Endothelial cell of umbilical vein (primary cell): ENCODE measurements around the gene RACGAP1. TPM values are rescaled to one million over a fixed set of nuclear protein-coding genes. Genes with fewer than 3 reads are reported as not detected.

ENCODE experiments used
- BruUV-seq: library from RNA; stranded (reverse); fragments of 400-500 nt; replicated peaks from 2 replicates; lab custom pipeline; 2021; lab: Mats Ljungman, UMichigan
- CTCF ChIA-PET: fragments of 300-600, 350-600 bp; sonication (Branson Sonifier 250); formaldehyde crosslinking; loops from one replicate; lab custom pipeline; 2021; ENCODE audit warnings: antibody characterized with exemption, inconsistent platforms; lab: Charles Lee
- POLR2A ChIA-PET: fragments of 300-600, 350-600 bp; sonication (Branson Sonifier 250); formaldehyde crosslinking; loops from one replicate; lab custom pipeline; 2021; ENCODE audit warnings: antibody characterized with exemption, inconsistent platforms; lab: Charles Lee
- DNase-seq: peaks from one replicate; pipeline ENCODE4 v3.0.0-alpha.2; 2011; ENCODE audit warnings: low read depth, low spot score
- FAIRE-seq: peaks from 2 replicates; lab custom pipeline; 2011; peaks lifted over from hg19 to GRCh38; lab: Jason Lieb, UNC
- H2AFZ ChIP-seq: 2 replicates; pipeline ENCODE4 v1.6.0; 2012; ENCODE audit warnings: low read depth, low read length, control low read depth, inconsistent platforms
- H3K27ac ChIP-seq: 2 replicates; pipeline ENCODE4 v1.5.1; 2011; ENCODE audit warnings: low read depth, mild to moderate bottlenecking, control low read depth, low read length, moderate library complexity; ENCODE audit not compliant: insufficient read depth
- H3K27me3 ChIP-seq, 2 experiments: 2 replicates each; pipeline versions ENCODE4 v1.6.0 to v1.6.1; 2011; ENCODE audit warnings: low read length in 2 of 2, mixed read lengths in 1 of 2; ENCODE audit not compliant: control insufficient read depth in 2 of 2, insufficient read depth in 2 of 2
- H3K36me3 ChIP-seq, 2 experiments: 2 replicates in 1 of 2; 3 replicates in 1 of 2; pipeline ENCODE4 v1.5.1; 2011; ENCODE audit warnings: low read length in 2 of 2, mild to moderate bottlenecking in 1 of 2, moderate library complexity in 1 of 2; ENCODE audit not compliant: control insufficient read depth in 2 of 2, insufficient read depth in 2 of 2; ENCODE audit errors: extremely low read depth in 1 of 2
- H3K4me1 ChIP-seq: 3 replicates; pipeline ENCODE4 v1.5.1; 2011; ENCODE audit warnings: mild to moderate bottlenecking, low read length; ENCODE audit not compliant: control insufficient read depth, insufficient read depth; ENCODE audit errors: extremely low read depth
- H3K4me2 ChIP-seq: 2 replicates; pipeline ENCODE4 v1.6.1; 2011; ENCODE audit warnings: low read length, control low read depth, mixed read lengths; ENCODE audit not compliant: insufficient read depth
- H3K4me3 ChIP-seq, 3 experiments: fragments of 200-600 bp in 1 of 3; sonication (generic), shearing (Covaris generic) in 1 of 3; replicated peaks in 1 of 3; 2 replicates each; pipeline ENCODE4 v1.5.1; 2011 to 2016; ENCODE audit warnings: control low read depth in 3 of 3, low read length in 3 of 3, mild to moderate bottlenecking in 2 of 3, inconsistent platforms in 1 of 3, low read depth in 1 of 3, moderate library complexity in 1 of 3; ENCODE audit not compliant: insufficient read depth in 1 of 3
- H3K79me2 ChIP-seq: 2 replicates; pipeline ENCODE4 v1.6.0; 2012; ENCODE audit warnings: low read length, inconsistent platforms; ENCODE audit not compliant: control insufficient read depth, insufficient read depth
- H3K9ac ChIP-seq: replicated peaks from 2 replicates; pipeline ENCODE3; 2011; ENCODE audit warnings: low read length, control low read depth; ENCODE audit not compliant: insufficient read depth; ENCODE audit errors: extremely low read depth
- H3K9me1 ChIP-seq: replicated peaks from 3 replicates; pipeline ENCODE4 v1.6.0; 2011; ENCODE audit warnings: mild to moderate bottlenecking, low read length; ENCODE audit not compliant: control insufficient read depth, insufficient read depth; ENCODE audit errors: extremely low read depth
- H3K9me3 ChIP-seq: replicated peaks from 2 replicates; pipeline ENCODE4 v1.5.1; 2012; ENCODE audit warnings: low read length, inconsistent platforms; ENCODE audit not compliant: control insufficient read depth, insufficient read depth
- H4K20me1 ChIP-seq: replicated peaks from 2 replicates; pipeline ENCODE3; 2011; ENCODE audit warnings: mild to moderate bottlenecking, low read length; ENCODE audit not compliant: control insufficient read depth, insufficient read depth; ENCODE audit errors: extremely low read depth
- CTCF ChIP-seq, 2 donors: IDR thresholded peaks; 1 replicate in 1 of 2; 2 replicates in 1 of 2; pipeline ENCODE4 v1.5.1; 2011; ENCODE audit warnings: low read length in 2 of 2, mild to moderate bottlenecking in 2 of 2, moderate library complexity in 2 of 2, control low read depth in 1 of 2, inconsistent platforms in 1 of 2, low read depth in 1 of 2; ENCODE audit not compliant: insufficient read depth in 1 of 2; ENCODE audit errors: extremely low read depth in 1 of 2
- EZH2 ChIP-seq: IDR thresholded peaks from 2 replicates; pipeline ENCODE4 v1.6.1; 2012; ENCODE audit warnings: borderline replicate concordance, low read depth, mild to moderate bottlenecking, moderate library complexity, low read length, inconsistent platforms; ENCODE audit not compliant: severe bottlenecking
- FOS ChIP-seq: IDR thresholded peaks from 2 replicates; pipeline ENCODE4 v1.6.1; 2011; ENCODE audit warnings: mild to moderate bottlenecking, low read length, moderate library complexity, borderline replicate concordance; ENCODE audit not compliant: insufficient read depth
- GATA2 ChIP-seq: IDR thresholded peaks from 2 replicates; pipeline ENCODE4 v1.7.0; 2011; ENCODE audit warnings: low read depth, mild to moderate bottlenecking, moderate library complexity, mixed read lengths, low read length; ENCODE audit not compliant: insufficient read length, insufficient read depth
- JUN ChIP-seq: IDR thresholded peaks from 2 replicates; pipeline ENCODE4 v1.6.1; 2011; ENCODE audit warnings: borderline replicate concordance, low read depth; ENCODE audit not compliant: insufficient read length, insufficient read depth
- MAX ChIP-seq: IDR thresholded peaks from 2 replicates; pipeline ENCODE4 v1.6.1; 2011; ENCODE audit not compliant: insufficient read depth, insufficient read length
- MYC ChIP-seq: IDR thresholded peaks from one replicate; pipeline ENCODE4 v1.6.1; 2011; ENCODE audit warnings: mild to moderate bottlenecking, low read depth, low read length
- POLR2A ChIP-seq: IDR thresholded peaks from 2 replicates; pipeline ENCODE4 v1.6.1; 2012; ENCODE audit warnings: low read depth, mild to moderate bottlenecking, control low read depth, low read length
- POLR2AphosphoS5 ChIP-seq: IDR thresholded peaks from 2 replicates; pipeline ENCODE4 v1.6.1; 2012; ENCODE audit warnings: low read depth, mild to moderate bottlenecking, control low read depth, low read length, moderate library complexity; ENCODE audit not compliant: insufficient read depth
- dilution Hi-C: fragments of 300-500 bp; cut with MboI; formaldehyde crosslinking; loops from one replicate; pipeline ENCODE4 v1.15.0; 2019; ENCODE audit warnings: low sequenced_read_pairs; ENCODE audit not compliant: extremely low pct_ligation_motif_present
- intact Hi-C: fragments of 100-400 bp; cut with micrococcal nuclease; formaldehyde crosslinking; loops from one replicate; pipeline ENCODE4 v1.10.0; 2022
- polyA plus RNA-seq, 4 experiments: library from polyadenylated mRNA; depleted of rRNA in 3 of 4; stranded (reverse) in 3 of 4; unstranded in 1 of 4; fragments of >200 nt; gene quantifications; 2 replicates each; pipeline versions ENCODE4 v1.2.1 to v1.2.3, GENCODE V29; 2011 to 2012; ENCODE audit warnings: missing spikeins in 1 of 4
- total RNA-seq: library from RNA; stranded (reverse); gene quantifications from 2 replicates; pipeline ENCODE4 v1.2.3, GENCODE V29; 2021

RACGAP1 gene
- total and polyA plus RNA-seq, 2 donors (not counting 3 experiments of a cell fraction or from before 2014, with no cell fraction given), result 16.5 to 56.3 TPM

GRCh38 chr12:50022903-50023302 is 2.4 kb downstream of the RACGAP1 start:
- Histone ChIP-seq H3K9me3 (no peaks in the 10 kb centered on the region), H4K20me1 (no peaks in the 10 kb centered on the region), H3K4me2 (no peak overlapping the region), H2AFZ (no peak overlapping the region), H3K4me3 (no peak overlapping the region), H3K36me3 (no peaks in the 10 kb centered on the region), H3K79me2 (peaks cover 71% of the 10 kb centered on the region), H3K4me1 (peaks cover 10% of the 10 kb centered on the region), H3K27ac (no peak overlapping the region), H3K9ac (no peak overlapping the region), H3K9me1 (no peaks in the 10 kb centered on the region), H3K27me3 (peaks cover 7 to 12% of the 10 kb centered on the region in 2 experiments)
- POLR2A ChIA-PET, result no interaction called here
- DNase-seq (no peak), FAIRE-seq (no peak)
- no TSS peak for BruUV-seq
- intact Hi-C loops, result no loop called here
- CTCF ChIA-PET, result no interaction called here
- TF ChIP-seq POLR2AphosphoS5, result no peak
- no peak for TF ChIP-seq MYC
- TF ChIP-seq POLR2A, result no peak
- no peak for TF ChIP-seq FOS
- TF ChIP-seq MAX, result no peak
- TF ChIP-seq CTCF (IDR thresholded peaks at IDR 0.05; ENCODE audit: extremely low read depth in 1 of 2, insufficient read depth in 1 of 2, low read depth in 1 of 2, low read length in 2 of 2), result no peak
- TF ChIP-seq GATA2, result no peak
- TF ChIP-seq JUN, result no peak
- TF ChIP-seq EZH2, result no peak
- dilution Hi-C loops, result no loop called here
